Activated naive CD8-positive, alpha-beta T cell treated with anti-CD3 and anti-CD28 coated beads, Interleukin-2, amount 50 U/mL, for 24 hours (primary cell): ENCODE data around the gene RASL12.

Source experiments
- ATAC-seq: fragments of 150-1000 bp; cut with Tn5 transposase; one replicate; pipeline ENCODE4 v1.10.0; 2021
- DNase-seq: peaks from one replicate; pipeline ENCODE4 v3.0.0; 2021
- H3K27ac Mint-ChIP-seq: one replicate; pipeline ENCODE4 v1.8.0; 2021; ENCODE audit warnings: mild to moderate bottlenecking, mixed read lengths
- H3K27me3 Mint-ChIP-seq: one replicate; pipeline ENCODE4 v1.8.0; 2021; ENCODE audit warnings: mixed read lengths
- H3K36me3 Mint-ChIP-seq: one replicate; pipeline ENCODE4 v1.8.0; 2021; ENCODE audit warnings: low read depth, mixed read lengths
- H3K4me1 Mint-ChIP-seq: one replicate; pipeline ENCODE4 v1.8.0; 2021; ENCODE audit warnings: mixed read lengths
- H3K4me3 Mint-ChIP-seq: one replicate; pipeline ENCODE4 v1.8.0; 2021; ENCODE audit warnings: mild to moderate bottlenecking, moderate library complexity, mixed read lengths
- H3K9me3 Mint-ChIP-seq: one replicate; pipeline ENCODE4 v1.8.0; 2021; ENCODE audit warnings: mixed read lengths

Gene RASL12

GRCh38 chr15:65072617-65073016 is 4.8 kb upstream of the RASL12 start:
- H3K36me3 Mint-ChIP-seq, result no peaks in the 10 kb centered on the region
- H3K4me1 Mint-ChIP-seq, result no peaks in the 10 kb centered on the region
- H3K27ac Mint-ChIP-seq, result no peak overlapping the region
- no peaks in the 10 kb centered on the region for H3K9me3 Mint-ChIP-seq
- no peak for ATAC-seq
- H3K4me3 Mint-ChIP-seq, result no peak overlapping the region
- DNase-seq, result no peak
- peaks cover 12% of the 10 kb centered on the region for H3K27me3 Mint-ChIP-seq

DNA sequence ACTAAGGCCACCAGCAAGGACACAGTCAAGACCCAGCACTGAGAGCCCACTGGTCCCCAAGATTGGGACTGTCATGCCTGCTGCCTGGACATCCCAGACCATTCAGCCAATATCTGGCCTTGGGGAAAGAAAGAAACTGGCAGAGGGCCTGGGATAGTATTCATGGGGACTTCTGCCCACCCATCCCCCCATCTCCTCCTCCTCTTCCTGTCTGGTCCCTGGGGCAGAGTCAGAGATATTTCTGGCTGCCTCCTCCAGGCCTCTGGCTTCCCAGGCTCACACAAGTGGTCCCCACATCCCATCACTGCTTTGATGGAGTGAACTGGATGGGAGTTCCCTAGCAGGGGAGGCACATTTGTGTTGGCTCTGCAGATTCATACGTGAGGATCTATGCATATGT is 4.2 kb upstream of the RASL12 start:
- Mint-ChIP-seq H3K27me3 (peaks cover 15% of the 10 kb centered on the region), H3K4me1 (peaks cover 3% of the 10 kb centered on the region), H3K9me3 (no peaks in the 10 kb centered on the region), H3K36me3 (no peaks in the 10 kb centered on the region), H3K4me3 (no peak overlapping the region), H3K27ac (no peak overlapping the region)
- ATAC-seq (no peak), DNase-seq (no peak)

DNA sequence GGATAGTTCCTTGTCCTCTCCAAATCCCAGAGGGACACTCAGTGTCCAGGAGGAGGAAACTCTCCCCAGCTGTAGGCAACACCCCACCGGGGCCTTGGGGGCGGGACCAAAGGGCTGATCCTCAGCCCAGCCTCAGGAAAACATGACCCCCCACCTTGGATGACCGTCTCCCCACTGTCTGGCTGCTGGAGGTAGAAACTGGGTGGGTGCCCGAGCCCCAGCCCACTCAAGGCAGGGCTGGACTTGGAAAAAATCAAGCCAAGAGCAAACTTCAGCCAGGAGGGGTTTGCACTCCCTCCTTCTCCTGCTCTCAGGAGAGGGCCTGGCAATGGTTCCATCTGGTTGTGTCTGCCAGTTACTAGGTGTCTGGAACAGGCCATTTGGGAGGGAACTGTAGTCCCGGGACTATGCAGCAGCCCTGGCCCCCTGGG is 3.6 kb upstream of the RASL12 start:
- no peak overlapping the region for H3K27ac Mint-ChIP-seq
- H3K4me3 Mint-ChIP-seq, result no peak overlapping the region
- ATAC-seq, result no peak
- H3K9me3 Mint-ChIP-seq, result no peaks in the 10 kb centered on the region
- H3K36me3 Mint-ChIP-seq, result no peaks in the 10 kb centered on the region
- peaks cover 3% of the 10 kb centered on the region for H3K4me1 Mint-ChIP-seq
- DNase-seq, result no peak
- peaks cover 19% of the 10 kb centered on the region for H3K27me3 Mint-ChIP-seq

DNA sequence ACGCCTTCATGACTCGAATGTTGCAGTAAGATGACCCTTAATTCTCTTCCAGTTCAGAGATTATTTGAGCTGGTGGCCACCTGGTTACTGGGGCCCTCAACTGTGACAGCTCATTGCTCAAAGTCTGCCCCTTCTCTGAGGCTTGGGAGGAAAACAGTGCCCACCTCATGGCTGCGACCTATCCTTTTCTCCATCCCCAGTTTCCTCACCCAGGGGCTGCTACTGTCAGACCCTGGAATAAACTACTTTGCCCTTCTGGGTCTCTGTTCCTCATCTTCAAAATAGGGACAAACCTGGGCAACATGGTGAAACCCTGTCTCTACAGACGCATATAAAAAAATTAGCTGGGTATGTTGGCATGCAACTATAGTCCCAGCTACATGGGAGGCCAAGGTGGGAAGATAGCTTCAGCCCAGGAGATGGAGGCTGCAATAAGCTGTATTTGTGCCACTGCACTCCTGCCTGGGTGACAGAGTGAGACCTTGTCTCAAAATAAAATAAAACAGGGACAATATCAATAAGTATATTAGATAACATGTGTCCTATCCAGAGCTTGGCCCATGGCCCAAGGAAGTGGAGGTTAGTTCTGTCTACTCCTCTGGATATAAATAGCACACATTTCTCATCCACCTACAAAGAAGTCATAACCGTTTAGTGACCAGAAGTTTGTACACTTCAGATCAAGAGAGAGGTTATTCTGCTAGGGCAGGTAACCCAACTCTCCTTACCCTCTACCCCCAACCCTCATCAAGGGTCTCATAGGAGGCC is 2.2 kb upstream of the RASL12 start:
- no peak for DNase-seq
- Mint-ChIP-seq H3K4me1 (peaks cover 3% of the 10 kb centered on the region), H3K9me3 (no peaks in the 10 kb centered on the region), H3K27ac (no peak overlapping the region), H3K36me3 (no peaks in the 10 kb centered on the region), H3K4me3 (no peak overlapping the region), H3K27me3 (peaks cover 30% of the 10 kb centered on the region)
- ATAC-seq, result no peak

DNA sequence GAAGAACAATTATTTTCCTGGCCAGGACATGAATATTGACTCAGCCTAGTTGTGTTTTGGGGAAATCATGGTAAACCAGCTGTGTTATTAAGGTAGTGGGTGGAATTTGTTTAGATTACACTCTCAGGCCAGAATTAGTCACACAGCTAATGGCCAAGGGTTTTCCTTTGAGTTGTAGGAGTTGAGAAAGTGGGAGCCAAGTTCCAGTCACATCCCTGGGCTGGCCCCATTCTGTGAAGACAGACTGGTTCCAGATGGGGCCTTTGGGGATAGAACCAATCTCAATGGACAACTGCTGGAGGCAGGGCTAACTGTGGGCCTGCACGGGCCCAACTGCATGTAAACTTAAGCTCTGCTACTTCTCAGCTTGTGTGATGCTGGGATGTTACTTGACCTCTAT is 1.4 kb upstream of the RASL12 start:
- Mint-ChIP-seq H3K36me3 (no peaks in the 10 kb centered on the region), H3K4me3 (no peak overlapping the region), H3K4me1 (peaks cover 3% of the 10 kb centered on the region), H3K9me3 (no peaks in the 10 kb centered on the region), H3K27ac (no peak overlapping the region), H3K27me3 (peaks cover 35% of the 10 kb centered on the region)
- DNase-seq (no peak), ATAC-seq (no peak)

DNA sequence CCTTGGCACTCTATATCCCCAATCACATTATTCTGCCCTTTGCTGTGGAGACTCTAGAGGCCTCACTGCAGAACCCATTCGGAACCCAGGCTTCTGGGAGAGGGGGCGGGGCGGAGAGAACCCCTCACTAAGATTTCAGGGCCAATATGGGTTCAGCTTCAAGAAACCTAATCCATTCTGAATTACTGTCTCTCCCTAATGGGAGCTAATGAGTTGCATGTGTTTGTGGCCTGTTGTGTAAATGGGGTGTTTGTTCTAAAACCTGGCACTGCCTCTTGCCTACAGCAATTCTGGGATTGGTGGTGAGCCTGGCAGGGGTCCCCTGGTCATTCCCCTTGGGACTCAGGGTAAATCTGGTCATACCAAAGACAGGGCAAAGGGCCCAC is 605 bp upstream of the RASL12 start:
- ATAC-seq, result no peak
- Mint-ChIP-seq H3K9me3 (no peaks in the 10 kb centered on the region), H3K36me3 (no peaks in the 10 kb centered on the region), H3K4me1 (peaks cover 3% of the 10 kb centered on the region), H3K4me3 (no peak overlapping the region), H3K27ac (no peak overlapping the region), H3K27me3 (peaks cover 35% of the 10 kb centered on the region)
- DNase-seq, result no peak

- Mint-ChIP-seq H3K9me3 (no peaks in the 10 kb centered on the region), H3K36me3 (no peaks in the 10 kb centered on the region), H3K4me3 (no peak overlapping the region), H3K27me3 (peaks cover 35% of the 10 kb centered on the region), H3K4me1 (peaks cover 4% of the 10 kb centered on the region), H3K27ac (no peak overlapping the region)
- DNase-seq, result no peak
- ATAC-seq, result no peak
Observed at GRCh38 chr15:65067317-65067644, 510 bp downstream of the RASL12 start.

GRCh38 chr15:65066635-65067316 is 1.0 kb downstream of the RASL12 start:
- Mint-ChIP-seq H3K4me3 (no peak overlapping the region), H3K36me3 (no peaks in the 10 kb centered on the region), H3K4me1 (peaks cover 4% of the 10 kb centered on the region), H3K9me3 (no peaks in the 10 kb centered on the region), H3K27ac (no peak overlapping the region), H3K27me3 (peaks cover 35% of the 10 kb centered on the region)
- no peak for DNase-seq
- ATAC-seq, result no peak

DNA sequence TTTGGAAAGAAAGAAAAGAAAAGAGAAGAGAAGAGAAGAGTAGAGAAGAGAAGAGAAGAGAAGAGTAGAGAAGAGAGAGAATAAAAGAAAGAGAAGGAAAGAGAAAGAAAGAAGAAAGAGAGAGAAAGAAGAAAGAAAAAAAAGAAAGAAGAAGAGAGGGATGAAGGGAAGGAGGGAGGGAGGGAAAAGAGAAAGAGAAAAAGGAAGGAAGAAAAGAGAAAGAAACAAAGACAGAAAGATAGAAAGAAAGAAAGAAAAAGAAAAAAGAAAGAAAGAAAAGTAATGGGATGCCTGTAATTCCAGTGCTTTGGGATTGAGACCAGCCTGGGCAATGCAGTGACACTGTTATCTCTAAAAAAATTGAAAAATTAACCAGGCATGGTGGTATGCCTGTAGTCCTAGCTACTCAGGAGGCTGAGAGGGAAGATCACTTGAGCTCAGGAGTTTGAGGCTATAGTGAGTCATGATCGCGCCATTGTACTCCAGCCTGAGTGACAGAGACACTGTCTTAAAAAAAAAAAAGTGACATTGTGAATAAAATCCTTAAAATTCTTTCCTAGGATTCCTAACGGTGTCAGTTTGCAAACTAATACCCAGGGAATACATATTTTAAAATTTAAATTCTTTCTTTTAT is 1.7 kb downstream of the RASL12 start:
- H3K36me3 Mint-ChIP-seq, result no peaks in the 10 kb centered on the region
- no peak for DNase-seq
- H3K27ac Mint-ChIP-seq, result no peak overlapping the region
- H3K4me3 Mint-ChIP-seq, result no peak overlapping the region
- H3K9me3 Mint-ChIP-seq, result no peaks in the 10 kb centered on the region
- ATAC-seq, result no peak
- peaks cover 4% of the 10 kb centered on the region for H3K4me1 Mint-ChIP-seq
- peaks cover 35% of the 10 kb centered on the region for H3K27me3 Mint-ChIP-seq

DNA sequence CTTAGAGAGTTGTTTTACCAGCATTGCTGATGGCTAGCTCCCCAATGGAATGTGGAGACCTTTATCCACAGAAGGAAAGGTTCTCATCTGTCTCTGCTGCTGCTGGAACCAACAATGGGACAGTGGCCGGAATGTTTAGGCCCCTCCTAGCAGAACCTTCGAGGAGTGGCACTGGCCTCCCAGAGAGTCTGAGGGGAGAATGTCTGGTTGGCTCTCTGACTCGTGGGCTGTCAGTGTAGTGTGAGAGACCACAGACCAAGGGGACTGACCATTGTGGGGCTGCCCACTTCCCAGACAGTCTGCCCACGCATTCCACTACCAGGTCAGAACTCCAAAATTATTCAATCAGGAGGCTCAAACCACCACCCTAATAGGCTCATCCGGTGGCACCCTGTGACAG is 5.1 kb downstream of the RASL12 start:
- DNase-seq, result no peak
- no peak for ATAC-seq
- peaks cover 28% of the 10 kb centered on the region for H3K27me3 Mint-ChIP-seq

DNA sequence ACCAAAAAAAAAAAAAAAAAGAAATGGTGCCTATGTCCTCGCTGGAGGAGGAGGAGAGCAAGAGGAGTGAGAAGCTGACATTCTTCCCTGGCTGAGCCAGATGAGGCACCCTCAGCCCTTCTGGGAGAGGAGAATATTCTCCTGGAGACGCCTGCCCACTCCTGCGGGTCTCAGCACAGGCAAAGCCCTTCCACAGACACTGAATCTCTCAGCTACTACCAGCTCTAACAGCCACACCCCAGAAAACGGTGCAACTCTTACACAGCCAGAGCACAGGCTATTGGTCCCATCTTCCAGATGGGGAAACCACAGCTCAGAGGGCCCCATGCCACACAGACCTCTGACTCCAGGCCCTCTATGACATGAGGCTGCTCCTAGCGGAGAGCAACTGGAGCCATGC is 5.7 kb downstream of the RASL12 start:
- H3K36me3 Mint-ChIP-seq, result no peaks in the 10 kb centered on the region
- peaks cover 26% of the 10 kb centered on the region for H3K27me3 Mint-ChIP-seq
- no peaks in the 10 kb centered on the region for H3K9me3 Mint-ChIP-seq
- H3K4me3 Mint-ChIP-seq, result no peak overlapping the region
- DNase-seq (no peak), ATAC-seq (no peak)
- H3K4me1 Mint-ChIP-seq, result peaks cover 2% of the 10 kb centered on the region
- no peak overlapping the region for H3K27ac Mint-ChIP-seq

More for the DNA sequence above, 5.1 kb downstream of the RASL12 start:
- Mint-ChIP-seq H3K36me3 (no peaks in the 10 kb centered on the region), H3K4me1 (peaks cover 4% of the 10 kb centered on the region), H3K4me3 (no peak overlapping the region), H3K9me3 (no peaks in the 10 kb centered on the region), H3K27ac (no peak overlapping the region)

DNA sequence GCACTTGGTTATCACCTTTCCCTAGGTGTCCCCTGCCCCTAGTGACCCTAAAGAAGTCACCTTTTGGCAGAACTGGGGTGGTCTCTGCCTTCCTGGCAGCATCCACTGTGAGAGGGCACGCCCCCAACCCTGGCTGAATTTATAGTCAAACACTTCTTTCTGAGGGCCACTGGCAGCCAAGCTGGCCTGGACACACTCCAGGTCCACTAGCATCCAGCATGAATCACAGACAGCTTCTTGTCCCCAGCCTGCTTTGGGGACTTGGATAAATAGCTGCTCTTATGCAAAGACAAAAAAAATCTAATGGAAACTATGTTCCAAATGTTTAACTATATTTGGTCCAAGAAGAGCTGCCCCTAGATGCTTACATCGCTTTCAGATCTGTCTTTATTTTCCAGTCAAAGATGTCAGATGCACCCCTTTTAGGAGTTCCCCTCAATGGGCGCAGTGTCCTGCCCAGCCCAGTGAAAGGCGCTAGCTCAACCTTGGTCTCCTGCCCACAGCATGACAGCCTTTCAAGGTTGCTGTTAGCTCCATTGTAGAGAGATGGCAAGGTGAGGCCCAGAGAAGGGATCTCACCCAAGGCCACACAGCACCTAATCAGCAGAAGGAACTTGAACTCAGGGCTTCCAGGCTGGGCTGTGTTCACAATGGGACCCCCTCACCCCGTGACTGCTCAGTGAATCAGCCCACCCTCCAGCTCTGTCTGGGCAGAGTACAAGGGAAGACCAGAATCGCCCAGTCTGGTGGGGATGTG is 7.0 kb downstream of the RASL12 start:
- H3K9me3 Mint-ChIP-seq, result no peaks in the 10 kb centered on the region
- H3K4me1 Mint-ChIP-seq, result peaks cover 2% of the 10 kb centered on the region
- no peak overlapping the region for H3K4me3 Mint-ChIP-seq
- DNase-seq (no peak), ATAC-seq (no peak)
- no peak overlapping the region for H3K27ac Mint-ChIP-seq
- H3K27me3 Mint-ChIP-seq, result peaks cover 14% of the 10 kb centered on the region
- H3K36me3 Mint-ChIP-seq, result no peaks in the 10 kb centered on the region

- ATAC-seq, result no peak
- Mint-ChIP-seq H3K27ac (no peak overlapping the region), H3K4me3 (no peak overlapping the region), H3K27me3 (peaks cover 7% of the 10 kb centered on the region), H3K4me1 (peaks cover 2% of the 10 kb centered on the region), H3K9me3 (no peaks in the 10 kb centered on the region), H3K36me3 (no peaks in the 10 kb centered on the region)
- DNase-seq, result no peak
Observed at GRCh38 chr15:65059931-65060596, 7.7 kb downstream of the RASL12 start.

- ATAC-seq (no peak), DNase-seq (no peak)
- Mint-ChIP-seq H3K27me3 (peaks cover 2% of the 10 kb centered on the region), H3K4me3 (no peak overlapping the region), H3K27ac (no peak overlapping the region), H3K4me1 (peaks cover 2% of the 10 kb centered on the region), H3K9me3 (no peaks in the 10 kb centered on the region), H3K36me3 (no peaks in the 10 kb centered on the region)
Observed at GRCh38 chr15:65059369-65059750, 8.4 kb downstream of the RASL12 start.
